Amniotic epithelial cell (primary cell): Measurements from ENCODE around the gene C22orf23.
A peak's percentile ranks its signal among the peaks of the same experiment; 100 is the strongest.

ENCODE experiments used
- DNase-seq: peaks from one replicate; pipeline ENCODE4 v3.0.0-alpha.2; 2010; ENCODE audit warnings: low read depth

C22orf23 gene

DNA sequence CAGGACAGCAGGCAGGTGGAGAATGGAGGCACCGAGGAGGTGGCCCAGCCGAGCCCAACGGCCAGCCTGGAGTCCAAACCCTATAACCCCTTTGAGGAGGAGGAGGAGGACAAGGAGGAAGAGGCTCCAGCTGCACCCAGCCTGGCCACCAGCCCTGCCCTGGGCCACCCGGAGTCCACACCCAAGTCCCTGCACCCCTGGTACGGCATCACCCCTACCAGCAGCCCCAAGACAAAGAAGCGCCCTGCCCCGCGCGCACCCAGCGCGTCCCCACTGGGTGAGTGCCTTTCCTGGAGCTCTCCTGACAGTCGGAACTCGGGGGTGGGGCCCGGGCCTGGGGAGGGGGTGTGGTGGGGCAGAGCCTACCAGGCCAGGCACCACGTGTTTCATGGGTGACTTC, 27.6 kb downstream of the C22orf23 start:
- DNase-seq, result no peak

DNA sequence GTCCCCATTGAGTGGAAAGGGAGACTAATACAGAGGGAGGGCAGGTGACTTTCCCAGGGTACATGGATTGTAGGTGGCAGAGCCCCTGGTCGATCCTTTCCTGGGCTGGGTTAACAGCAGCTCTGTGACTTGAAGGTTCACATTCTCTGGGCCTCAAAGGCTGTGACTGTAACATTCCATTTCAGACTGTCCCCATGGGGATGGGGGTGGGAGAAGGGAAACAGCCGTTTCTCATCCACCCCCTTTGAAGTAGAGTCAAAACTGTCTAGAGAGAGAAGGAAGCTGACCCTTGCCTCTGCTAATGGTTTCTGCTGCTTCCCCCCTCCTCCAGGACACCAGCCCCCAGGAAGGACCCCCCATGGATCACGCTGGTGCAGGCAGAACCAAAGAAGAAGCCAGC, 28.1 kb downstream of the C22orf23 start:
- no peak for DNase-seq

DNA sequence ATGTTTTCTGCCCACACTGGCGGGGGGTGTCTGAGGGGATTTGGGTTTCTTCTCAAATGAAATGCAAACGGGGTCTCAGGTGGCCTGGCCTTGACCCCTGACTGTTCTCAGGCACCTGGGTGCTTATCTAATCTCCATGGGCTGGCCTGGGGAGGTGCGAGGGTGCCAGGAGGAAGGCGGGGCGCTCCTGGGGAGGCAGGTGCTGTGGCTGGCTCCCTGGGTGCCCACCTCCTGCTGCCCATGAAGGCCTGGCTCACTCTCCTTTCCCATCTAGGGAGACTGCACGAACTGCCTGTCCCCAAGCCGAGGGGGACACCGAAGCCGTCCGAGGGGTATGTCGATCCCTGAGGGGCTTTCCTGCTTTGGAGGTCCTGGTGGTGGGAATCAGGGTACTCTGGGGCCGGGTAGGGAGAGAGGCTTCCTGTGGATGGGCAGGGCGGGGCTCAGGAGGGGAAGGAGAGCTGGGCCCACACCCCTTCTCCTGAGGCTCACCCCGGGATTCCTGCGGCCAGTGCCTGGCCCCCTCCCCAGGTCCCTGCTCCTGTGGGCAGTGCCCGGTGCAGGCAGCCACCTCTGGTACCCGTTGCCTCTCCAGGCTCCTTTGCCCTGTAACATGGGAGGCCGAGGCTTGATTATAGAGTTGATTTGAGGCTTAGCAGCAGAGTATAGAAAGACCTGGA, 28.9 kb downstream of the C22orf23 start:
- no peak for DNase-seq

DNA sequence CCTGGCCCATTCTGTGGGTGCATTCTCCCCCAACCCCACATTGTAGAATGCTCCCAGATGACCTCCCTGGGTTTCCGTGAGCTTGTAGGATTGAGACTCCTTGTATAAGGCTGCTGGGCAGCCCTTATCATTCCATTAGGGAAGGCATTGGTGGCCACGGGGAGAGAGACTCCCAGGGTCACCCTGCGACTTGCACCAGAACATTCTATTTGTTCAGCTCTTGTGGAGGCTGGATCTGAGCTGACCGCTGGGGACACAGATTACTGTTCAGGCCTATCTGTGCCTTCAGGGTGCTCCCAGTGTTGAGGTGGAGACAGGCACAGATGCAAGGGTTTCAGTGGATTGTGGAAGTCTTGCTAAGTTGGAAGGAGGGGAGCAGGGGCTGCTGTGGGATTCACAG, 29.5 kb downstream of the C22orf23 start:
- no peak for DNase-seq

DNA sequence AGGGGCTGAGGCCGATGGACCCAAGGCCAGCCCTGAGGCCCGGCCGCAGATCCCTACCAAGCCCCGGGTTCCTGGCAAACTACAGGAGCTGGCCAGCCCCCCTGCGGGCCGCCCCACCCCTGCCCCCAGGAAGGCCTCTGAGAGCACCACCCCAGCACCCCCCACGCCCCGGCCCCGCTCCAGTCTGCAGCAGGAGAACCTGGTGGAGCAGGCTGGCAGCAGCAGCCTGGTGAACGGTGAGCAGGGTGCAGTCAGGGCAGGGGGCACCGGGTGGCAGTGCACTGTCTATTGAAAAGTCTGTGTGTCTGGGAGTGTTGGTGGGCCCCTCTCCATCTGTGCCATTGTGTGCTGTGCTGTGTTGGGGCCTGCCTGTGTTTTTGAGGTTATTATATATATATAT, 31.2 kb downstream of the C22orf23 start:
- DNase-seq, result no peak

DNA sequence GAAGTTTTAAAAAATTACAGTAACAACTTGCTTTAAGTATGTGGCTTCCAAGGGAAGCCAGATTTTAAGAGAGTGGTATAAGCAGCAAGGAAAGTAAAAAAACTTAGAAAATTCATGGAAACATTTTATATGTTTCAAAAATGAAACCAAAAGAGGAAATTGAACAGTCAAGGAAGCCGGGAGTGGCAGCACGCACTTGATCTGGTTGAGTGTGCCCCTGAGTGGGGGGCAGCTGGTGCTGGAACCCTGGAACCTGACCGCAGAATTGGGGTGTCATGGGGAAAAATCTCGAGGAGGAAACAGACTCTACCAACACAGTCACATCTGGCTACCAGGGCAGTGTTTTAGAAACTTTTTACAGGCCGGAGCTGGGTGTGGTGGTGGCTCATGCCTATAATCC, 33.3 kb downstream of the C22orf23 start:
- no peak for DNase-seq

DNA sequence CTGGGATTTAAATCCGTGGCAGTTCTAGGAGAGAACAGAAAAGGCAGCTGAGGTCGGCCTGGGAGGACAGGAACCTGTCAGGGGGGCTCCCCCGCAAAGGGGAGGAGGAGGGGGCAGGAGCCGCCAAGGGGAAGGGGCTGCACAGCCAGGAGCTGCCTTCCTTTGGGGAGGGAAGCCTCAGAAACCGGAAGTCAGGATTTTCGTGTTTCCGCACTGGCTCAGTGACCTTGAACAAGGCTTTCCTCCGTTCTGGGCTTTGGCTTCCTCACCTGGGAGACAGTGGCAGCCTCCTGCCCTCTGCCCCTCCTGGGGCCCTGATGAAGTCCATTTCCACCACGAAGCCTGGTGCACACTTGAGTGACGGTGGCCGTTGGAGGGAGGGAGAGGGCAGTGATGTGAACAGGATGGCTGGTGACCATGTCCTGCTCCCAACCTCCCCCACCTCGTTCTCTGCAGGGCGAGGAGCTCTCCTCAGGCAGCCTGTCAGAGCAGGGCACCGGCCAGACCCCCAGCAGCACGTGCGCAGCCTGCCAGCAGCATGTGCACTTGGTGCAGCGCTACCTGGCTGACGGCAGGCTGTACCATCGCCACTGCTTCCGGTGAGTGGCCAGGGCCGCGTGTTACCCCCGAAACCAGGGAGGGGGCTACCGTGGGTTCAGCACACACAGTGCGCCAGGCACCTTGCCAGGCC, 34.7 kb downstream of the C22orf23 start:
- DNase-seq, result no peak

DNA sequence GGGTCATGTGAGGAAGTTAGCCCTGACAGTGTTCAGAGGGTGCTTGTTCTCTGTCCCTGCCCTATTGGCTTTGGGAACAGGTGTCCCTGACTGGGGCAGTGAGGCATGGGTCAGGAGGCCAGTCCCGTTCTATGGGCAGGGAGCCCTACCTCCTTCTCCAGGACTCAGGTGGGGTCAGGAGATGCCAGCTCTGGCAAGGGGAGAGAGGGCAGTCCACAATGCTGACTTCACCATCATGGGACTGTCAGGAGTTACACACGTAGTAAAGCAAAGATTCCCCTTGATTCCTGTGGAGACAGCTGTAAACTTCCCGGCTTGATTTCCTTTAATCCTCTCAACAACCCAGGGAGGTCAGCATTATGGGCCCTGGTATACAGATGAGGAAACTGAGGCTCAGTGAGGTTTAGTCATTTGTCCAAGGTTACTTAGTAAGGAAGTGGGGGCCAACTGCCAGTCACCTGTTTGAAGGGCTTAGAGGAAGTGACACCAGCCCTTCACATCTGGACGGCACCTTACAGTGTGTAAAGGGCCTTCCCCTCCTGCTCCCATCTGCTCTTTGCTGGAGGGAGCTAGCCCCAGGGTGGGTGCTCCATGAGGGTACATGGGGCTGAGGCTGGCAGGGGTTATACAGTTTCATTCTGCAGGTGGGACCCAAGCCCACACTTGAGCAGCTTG, 35.4 kb downstream of the C22orf23 start:
- DNase-seq, result no peak

DNA sequence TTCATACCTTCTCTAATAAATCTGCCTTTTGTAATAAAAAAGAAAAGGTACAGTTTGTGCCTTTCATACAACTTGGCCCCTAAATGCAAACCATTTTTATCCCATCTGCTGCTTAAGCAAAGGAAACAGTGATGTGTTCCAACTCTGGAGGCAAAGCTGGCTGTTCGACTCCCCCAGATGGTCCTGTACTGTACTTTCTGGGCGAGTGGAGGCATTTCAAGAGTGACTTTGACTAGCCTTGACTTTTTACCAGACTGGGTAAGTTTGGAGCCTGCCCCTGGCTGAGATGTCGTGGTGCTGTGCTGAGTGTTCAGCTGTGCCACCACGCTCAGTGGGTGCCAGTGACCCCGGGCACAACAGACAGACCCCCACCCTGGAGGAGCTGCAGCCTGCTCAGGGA, 37.1 kb downstream of the C22orf23 start:
- DNase-seq, result no peak

DNA sequence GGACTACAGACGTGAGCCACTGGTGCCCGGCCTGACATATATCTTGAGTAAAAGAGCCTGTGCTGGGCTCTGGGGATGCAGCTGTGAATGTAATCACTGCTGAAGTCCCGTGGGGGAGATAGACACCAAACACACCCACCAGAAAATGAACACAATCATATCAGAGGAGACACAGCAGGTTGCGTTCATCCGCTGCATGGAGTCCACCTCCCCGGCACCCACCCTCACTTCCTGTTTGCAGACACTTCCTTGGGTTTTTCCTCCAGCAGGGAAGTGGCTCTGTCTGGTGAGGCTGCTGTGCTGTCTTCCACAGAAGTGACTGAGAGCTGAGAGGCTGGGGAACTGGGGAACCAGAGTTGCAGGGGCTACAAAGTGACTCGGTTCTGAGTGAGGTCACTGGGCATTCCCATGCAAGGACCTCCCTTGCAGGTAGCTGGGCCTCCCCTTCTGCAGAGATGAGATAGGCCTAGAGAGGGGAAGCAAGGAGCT, 40.1 kb downstream of the C22orf23 start:
- DNase-seq, result no peak

DNA sequence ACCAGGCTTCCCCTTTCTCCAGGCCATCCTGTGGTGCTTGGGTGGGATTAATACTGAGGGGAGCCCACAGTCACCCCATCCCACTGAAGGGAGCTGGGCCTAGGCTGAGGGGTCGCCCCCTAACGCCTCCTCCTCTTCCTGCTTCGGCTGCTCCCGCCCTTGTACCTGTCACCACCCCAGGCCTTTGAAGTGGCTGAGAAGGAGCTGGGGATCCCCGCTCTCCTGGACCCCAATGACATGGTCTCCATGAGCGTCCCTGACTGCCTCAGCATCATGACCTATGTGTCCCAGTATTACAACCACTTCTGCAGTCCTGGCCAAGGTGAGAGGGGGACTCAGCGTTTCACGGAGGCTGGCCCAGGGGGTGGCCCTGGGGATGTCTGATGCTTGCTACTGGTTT, 41.2 kb downstream of the C22orf23 start:
- no peak for DNase-seq

DNA sequence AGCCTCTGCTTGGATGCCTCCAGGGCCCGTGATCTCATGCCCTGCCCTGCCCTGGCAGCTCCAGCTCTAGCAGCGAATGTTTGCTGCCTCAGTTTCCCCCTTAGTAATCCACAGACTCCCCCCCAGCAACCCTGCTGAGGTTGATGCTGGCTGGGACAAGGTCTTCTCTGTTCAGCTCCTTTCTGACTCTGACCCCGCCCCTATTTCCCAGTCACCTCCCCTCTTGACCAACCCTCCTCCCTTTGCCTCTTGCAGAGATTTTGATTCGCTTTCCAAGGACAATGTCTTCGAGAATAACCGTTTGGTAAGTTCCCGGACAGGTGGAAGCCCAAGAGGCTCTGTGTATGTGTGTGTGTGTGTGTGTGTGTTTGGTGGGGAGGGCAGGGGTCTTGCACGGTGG, 41.7 kb downstream of the C22orf23 start:
- no peak for DNase-seq

DNA sequence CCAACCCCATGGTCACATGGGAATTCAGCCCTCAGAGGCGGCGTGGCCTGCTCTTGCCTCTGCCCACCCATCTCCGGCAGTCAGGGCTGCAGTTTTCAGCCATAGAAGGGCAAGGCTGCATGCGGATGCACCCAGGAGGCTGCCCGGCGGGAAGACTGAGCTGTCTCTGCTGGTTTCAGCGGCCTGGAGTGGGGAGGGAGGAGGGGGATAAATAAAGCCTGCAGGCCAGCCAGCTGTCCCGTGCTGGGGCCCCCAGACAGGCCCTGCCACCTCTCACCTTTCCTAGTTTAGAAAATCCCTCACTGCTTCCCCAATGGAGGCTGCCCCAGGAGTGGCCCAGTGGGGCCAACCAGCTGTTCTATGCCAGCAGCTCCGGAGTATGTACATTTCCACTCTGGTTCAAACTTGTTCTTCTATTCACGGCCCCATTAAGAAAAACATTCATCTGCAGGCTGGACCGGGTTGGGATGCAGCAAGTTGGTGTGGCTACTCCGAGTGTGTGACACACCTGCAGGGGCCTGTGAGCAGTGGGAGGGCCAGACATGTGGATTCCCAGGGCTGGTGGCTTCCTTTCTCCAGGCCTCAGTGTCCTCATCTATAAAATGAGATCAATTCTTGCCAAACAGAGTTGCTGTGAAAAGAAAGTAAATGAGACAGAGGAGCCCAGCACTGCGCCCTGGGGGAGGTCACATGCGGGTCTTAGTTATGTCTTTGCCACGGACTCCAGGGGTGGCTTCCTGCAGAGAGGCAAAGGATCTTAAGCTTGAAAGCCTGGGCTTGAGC, 42.3 kb downstream of the C22orf23 start:
- no peak for DNase-seq

DNA sequence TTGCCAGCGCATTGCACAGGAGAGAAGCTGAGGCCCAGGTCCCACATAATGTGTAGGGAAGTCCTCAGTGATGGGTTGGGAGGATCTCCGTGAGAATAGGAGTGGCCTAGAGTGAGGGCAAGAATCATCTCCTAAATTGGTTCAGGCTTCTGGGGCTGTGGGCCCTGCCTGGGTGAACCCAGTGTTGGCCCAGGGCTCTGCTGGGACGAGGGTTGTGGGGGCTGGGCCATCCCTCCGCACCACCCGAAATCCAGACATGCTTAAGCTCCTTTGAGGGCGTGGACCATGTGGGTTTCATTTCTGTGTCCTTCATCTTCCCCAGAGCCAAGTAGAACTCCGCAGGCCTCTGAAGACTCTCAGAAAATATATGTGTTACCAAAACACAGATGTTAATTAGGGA, 43.6 kb downstream of the C22orf23 start:
- DNase-seq, result no peak

DNA sequence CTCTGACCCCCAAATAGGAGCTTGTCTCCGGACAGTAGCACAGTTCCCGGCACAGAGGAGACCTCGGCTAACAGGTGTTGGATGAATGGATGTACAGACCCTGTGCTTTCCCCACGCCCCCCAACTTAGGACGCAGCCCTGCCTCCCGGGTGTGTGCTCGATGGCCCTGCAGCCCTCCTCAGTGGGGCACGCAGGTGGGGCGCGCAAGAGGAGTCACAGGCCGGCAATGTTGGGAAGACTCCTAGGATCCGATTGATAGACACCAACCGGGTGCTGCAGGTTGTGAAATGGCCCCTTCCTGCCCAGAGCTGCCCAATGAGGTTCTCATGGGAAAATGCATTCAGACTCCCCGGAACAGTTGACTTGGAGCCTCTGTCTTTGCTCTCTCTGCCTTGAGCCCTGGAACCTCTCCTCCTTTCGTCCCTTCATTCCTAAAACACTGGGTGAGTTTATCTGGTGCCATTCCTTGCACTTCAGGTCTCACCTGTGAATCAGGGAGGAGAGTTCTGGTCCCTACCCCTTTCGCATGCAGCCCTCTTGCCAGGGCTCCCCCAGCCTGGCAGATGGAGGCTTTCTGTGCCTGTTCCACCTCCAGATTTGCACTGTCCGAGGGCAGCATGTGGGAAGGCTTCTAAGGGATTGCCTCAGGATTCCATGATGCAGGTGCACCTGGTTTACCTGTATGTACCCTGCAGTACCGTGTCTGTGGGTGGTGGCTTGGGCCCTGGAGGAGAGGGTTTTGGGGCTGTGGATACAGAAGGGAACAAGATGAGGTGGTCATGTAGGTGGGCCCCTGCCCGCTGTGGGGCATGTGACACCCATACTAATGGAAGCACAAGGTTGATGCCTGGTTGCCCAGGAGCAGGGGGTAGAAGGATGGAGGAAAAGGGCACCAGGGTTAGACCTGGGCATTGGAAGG, 46.1 kb downstream of the C22orf23 start:
- DNase-seq, result peak; percentile 48

DNA sequence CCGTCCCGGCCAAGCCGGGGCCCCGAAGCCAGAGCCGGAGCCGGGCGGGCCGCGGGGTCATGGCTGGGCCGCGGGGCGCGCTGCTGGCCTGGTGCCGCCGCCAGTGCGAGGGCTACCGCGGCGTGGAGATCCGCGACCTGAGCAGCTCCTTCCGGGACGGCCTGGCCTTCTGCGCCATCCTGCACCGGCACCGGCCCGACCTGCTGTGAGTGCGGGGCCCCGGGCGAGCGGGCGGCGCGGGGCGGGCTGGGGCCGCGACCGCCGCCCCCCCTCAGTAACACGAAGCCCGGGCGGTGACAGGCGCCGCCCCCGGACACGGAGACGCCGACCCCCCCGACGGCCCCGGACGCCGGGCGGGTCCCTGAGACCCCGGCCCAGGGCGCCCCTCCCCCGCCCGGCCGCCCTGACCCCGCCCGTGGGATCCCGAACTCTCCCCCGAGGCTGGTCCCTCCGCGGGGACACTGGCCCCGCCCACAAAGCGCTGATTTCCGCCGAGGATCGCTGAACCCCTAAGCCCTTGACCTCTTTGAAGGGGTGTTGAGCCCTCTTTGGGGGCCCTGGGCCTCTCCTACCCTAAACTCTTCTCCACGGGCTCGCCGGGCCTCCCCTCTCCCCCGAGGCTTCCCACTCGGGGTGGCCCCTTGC, 46.9 kb downstream of the C22orf23 start:
- DNase-seq, result no peak

DNA sequence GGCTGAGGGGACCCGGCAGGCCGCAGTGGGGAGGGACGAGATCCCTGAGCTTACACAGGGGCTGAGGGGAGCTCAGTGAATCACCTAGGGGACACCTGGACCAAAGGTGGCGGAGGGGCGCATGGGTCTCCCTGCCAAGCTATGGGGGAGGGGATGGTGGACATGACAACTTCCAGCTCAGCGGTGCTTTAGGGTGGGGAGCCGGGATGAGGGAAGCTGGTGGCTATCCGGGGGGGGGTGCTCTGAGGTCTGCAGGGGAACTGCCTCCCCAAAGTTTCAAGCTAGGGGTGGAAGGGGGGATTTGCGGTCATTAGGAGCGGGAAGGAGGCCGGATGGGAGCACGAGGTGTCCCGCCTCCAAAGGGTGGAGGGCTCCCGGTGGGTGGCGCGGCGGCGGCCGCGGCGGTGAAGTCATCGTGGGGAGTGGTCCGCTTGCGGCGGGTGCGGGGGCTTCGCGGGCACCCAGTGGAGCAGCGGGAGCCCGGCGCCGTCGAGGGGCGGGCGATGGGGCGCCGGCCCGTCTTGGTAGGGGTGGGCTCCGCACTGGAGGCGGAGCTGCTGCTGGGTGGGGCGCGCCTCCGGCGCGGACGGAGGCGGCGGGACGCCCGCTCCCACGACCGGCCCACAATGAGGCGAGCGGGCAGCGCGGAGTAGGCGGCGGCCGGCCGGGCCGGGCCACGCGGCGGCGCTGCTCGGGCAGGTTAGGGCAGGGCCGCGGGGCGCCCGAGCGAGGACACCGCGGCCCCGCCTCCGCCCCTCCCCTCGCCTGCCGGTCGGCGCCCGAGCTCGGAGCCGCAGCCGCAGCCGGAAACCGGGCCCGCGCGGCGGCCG, 47.7 kb downstream of the C22orf23 start, which contains the start of gene MICALL1:
MICALL1 (plus strand) TSS at position 764 of the 830 bp plus-strand sequence. CDS start 126 bp downstream, outside the sequence.
- peak; percentile 70 for DNase-seq

DNA sequence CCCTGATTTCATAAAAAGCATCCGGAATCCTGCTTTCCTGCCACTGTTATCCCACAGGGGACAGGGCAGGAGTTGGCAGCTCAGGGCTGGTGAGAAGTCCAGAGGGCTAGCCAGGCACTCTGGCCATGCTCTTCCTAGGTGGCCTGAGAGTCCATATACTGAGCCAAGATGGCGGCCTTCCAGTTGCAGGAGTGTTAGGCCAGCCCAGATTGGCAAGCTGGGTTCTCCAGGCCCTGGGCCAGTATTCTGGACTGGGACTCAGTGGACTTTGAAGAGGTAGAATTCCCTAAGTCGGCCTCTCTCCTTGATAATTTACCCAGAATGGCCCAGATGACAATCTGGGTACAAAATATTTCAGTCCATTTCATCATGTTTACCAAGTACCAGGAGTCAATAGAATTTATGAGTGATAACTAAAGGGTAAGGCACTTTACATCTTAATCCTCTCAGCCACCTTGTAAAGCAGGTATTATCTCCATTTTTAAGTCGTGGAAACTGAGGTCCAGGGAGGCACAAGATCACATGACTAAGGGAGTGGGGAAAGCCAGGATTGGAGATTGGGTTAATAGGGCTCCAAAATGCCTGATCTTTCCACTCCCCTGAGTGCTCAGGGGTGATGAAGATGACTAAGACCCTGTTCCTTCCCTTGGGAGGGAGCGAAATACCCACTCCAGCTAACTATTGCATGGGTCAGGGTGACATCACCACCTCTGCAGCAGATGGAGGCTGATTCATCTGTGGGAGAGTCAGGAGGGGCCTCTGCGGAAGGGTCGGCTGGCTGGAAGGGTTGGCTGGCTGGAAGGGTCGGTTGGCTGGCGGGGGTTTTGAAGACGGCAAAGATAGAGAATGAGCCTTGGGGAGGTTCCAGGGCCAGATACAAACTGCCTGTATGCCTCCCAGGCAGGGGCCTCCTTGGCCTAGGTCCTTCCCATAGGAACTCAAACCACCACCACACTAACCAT, 48.5 kb downstream of the C22orf23 start:
- DNase-seq, result peak; percentile 99
